ENCODE measurements around the gene WIPF1.

DNA sequence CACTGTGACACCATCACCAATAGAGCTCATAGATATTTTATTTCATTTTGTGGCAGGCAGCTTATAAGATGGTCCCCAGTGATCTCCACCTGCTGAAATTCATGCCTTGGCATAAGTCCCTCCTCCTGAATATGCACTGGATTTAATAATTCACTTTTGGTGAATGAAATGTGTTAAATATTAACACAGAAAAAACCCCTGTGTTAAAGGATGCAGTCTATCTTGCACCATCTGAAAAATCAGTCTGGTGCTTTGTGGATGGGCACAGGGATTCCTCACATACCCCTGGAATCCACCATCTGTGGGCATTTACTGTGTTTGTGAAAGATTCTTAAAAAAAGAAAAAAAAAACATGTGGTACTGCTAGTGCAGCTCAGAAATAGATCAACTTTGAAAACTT, 26.1 kb upstream of the WIPF1 start:
- TF ChIP-seq POLR2A (IDR thresholded peaks at IDR 0.05), result no peak
- TF ChIP-seq, protein P1, sequence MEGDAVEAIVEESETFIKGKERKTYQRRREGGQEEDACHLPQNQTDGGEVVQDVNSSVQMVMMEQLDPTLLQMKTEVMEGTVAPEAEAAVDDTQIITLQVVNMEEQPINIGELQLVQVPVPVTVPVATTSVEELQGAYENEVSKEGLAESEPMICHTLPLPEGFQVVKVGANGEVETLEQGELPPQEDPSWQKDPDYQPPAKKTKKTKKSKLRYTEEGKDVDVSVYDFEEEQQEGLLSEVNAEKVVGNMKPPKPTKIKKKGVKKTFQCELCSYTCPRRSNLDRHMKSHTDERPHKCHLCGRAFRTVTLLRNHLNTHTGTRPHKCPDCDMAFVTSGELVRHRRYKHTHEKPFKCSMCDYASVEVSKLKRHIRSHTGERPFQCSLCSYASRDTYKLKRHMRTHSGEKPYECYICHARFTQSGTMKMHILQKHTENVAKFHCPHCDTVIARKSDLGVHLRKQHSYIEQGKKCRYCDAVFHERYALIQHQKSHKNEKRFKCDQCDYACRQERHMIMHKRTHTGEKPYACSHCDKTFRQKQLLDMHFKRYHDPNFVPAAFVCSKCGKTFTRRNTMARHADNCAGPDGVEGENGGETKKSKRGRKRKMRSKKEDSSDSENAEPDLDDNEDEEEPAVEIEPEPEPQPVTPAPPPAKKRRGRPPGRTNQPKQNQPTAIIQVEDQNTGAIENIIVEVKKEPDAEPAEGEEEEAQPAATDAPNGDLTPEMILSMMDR (IDR thresholded peaks at IDR 0.05 in 4 of 5, conservative IDR thresholded peaks at IDR 0.05 in 1 of 5), result no peak
